ENCODE data around the gene ARHGEF3. TPM values are rescaled to one million over a fixed set of nuclear protein-coding genes. Genes with fewer than 3 reads are reported as not detected.

ARHGEF3 gene
- total RNA-seq, 1 donor from 2014 or later: 4.2 TPM

GRCh38 chr3:56764904-56765547, 36.7 kb downstream of the ARHGEF3 start:
- Mint-ChIP-seq H3K27me3 (ENCODE audit: low read depth) (no peaks in the 10 kb centered on the region), H3K36me3 (ENCODE audit: low read depth) (no peaks in the 10 kb centered on the region), H3K4me3 (no peak overlapping the region), H3K27ac (ENCODE audit: unreplicated experiment) (no peak overlapping the region), H3K9me3 (no peaks in the 10 kb centered on the region), H3K4me1 (peaks cover 19% of the 10 kb centered on the region)
- DNase-seq (ENCODE audit: low read depth, low spot score): no peak
- no peak for TF ChIP-seq CTCF (conservative IDR thresholded peaks at IDR 0.05)

GRCh38 chr3:56764184-56764583, 37.6 kb downstream of the ARHGEF3 start:
- H3K4me3 Mint-ChIP-seq: no peak overlapping the region
- no peaks in the 10 kb centered on the region for H3K36me3 Mint-ChIP-seq (ENCODE audit: low read depth)
- H3K4me1 Mint-ChIP-seq: peaks cover 12% of the 10 kb centered on the region
- no peaks in the 10 kb centered on the region for H3K27me3 Mint-ChIP-seq (ENCODE audit: low read depth)
- H3K27ac Mint-ChIP-seq (ENCODE audit: unreplicated experiment): no peak overlapping the region
- no peak for DNase-seq (ENCODE audit: low read depth, low spot score)
- TF ChIP-seq CTCF (conservative IDR thresholded peaks at IDR 0.05): no peak
- no peaks in the 10 kb centered on the region for H3K9me3 Mint-ChIP-seq

GRCh38 chr3:56763233-56763632, 38.5 kb downstream of the ARHGEF3 start:
- H3K27ac Mint-ChIP-seq (ENCODE audit: unreplicated experiment): no peak overlapping the region

GRCh38 chr3:56762718-56763117, 39.0 kb downstream of the ARHGEF3 start:
- Mint-ChIP-seq H3K9me3 (peaks cover 2% of the 10 kb centered on the region), H3K36me3 (ENCODE audit: low read depth) (no peaks in the 10 kb centered on the region), H3K4me1 (peaks cover 10% of the 10 kb centered on the region), H3K4me3 (no peak overlapping the region), H3K27me3 (ENCODE audit: low read depth) (no peaks in the 10 kb centered on the region), H3K27ac (ENCODE audit: unreplicated experiment) (no peak overlapping the region)
- no peak for DNase-seq (ENCODE audit: low read depth, low spot score)
- no peak for TF ChIP-seq CTCF (conservative IDR thresholded peaks at IDR 0.05)

More at GRCh38 chr3:56763233-56763632, 38.5 kb downstream of the ARHGEF3 start:
- Mint-ChIP-seq H3K36me3 (ENCODE audit: low read depth) (no peaks in the 10 kb centered on the region), H3K9me3 (peaks cover 2% of the 10 kb centered on the region), H3K4me1 (peaks cover 10% of the 10 kb centered on the region), H3K27me3 (ENCODE audit: low read depth) (no peaks in the 10 kb centered on the region), H3K4me3 (no peak overlapping the region)
- no peak for TF ChIP-seq CTCF (conservative IDR thresholded peaks at IDR 0.05)
- no peak for DNase-seq (ENCODE audit: low read depth, low spot score)

GRCh38 chr3:56761887-56762651, 39.7 kb downstream of the ARHGEF3 start:
- Mint-ChIP-seq H3K9me3 (peaks cover 2% of the 10 kb centered on the region), H3K4me3 (no peak overlapping the region), H3K27me3 (ENCODE audit: low read depth) (no peaks in the 10 kb centered on the region), H3K36me3 (ENCODE audit: low read depth) (no peaks in the 10 kb centered on the region), H3K27ac (ENCODE audit: unreplicated experiment) (no peak overlapping the region), H3K4me1 (peaks cover 10% of the 10 kb centered on the region)
- DNase-seq (ENCODE audit: low read depth, low spot score): no peak
- no peak for TF ChIP-seq CTCF (conservative IDR thresholded peaks at IDR 0.05)

All from neural crest cell (in vitro differentiated cells).